NCI-H446 treated with DMSO at 0.1 percent for 48 hours (cell line): ENCODE results near the gene TBCD.

Experiments
- DNase-seq: peaks from one replicate; lab custom pipeline; 2025; lab: John Stamatoyannopoulos, UW

The TBCD gene

DNA sequence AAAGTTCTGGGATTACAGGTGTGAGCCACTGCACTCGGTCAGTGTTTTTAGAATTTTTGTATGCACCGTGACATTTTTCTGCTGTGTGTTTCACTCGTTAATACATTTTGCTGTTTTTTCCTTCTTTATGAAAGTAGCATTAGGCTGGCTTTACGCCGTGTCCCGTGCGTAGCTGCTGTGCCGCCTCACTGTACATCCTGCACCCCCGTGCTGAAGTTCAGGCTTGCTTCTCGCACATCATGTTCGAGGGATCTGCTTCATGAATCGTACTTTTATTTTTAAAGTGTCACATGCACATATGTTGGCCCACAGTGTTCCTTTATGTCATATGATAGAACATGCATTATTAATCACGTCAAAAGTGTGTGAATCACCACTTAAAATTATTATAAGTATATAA lies 172.3 kb downstream of the TBCD start:
- no peak for DNase-seq

DNA sequence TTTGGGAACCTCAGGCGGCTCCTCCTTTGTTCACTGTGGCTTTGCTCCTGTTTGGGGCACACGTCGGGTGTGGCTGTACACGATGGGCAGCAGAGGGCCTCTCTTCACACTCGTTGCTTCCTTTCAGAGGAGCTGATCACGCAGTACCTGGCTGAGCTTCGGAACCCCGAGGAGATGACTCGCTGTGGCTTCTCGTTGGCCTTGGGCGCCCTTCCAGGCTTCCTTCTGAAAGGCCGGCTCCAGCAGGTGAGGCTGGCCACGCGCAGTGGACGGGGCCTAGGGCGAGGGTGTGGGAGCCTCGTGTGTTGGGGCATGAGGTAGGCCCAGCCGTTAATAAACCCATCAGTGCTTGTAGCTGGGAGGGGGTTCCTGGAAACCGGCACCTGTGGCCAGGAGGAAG lies 172.9 kb downstream of the TBCD start:
- DNase-seq = no peak

DNA sequence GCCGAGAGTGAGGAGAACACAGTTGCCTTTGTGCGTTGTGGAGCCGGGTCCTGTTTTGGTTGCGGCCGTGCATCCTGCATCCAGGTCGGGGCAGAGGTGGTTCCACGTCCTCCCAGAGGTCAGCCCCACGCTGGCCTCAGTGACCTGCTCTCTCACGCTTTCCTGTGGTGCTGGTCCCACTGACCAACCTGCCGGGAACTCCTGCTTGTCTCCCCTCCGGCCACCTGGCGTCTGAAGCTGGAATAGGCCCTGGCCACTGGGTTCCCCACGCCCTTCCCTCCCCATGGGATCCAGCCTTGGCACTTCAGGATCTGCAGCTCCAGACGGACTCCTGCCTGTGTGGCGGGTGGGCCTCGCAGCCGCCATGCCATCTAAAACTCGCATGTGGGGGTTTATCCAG lies 173.5 kb downstream of the TBCD start:
- no peak for DNase-seq

DNA sequence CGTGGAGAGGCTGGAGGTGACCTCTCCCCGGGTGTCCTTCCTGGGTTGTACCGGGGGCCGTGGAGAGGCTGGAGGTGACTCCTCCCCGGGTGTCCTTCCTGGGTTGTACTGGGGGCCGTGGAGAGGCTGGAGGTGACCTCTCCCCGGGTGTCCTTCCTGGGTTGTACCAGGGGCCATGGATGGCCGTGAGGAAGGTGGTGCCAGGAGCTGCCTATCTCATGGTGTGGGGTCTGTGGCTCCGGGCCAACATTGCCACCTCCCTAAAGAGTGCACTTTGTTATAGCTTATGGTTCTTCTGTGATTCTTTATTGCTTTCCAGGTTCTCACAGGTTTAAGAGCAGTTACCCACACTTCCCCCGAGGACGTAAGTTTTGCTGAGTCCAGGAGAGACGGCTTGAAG lies 174.2 kb downstream of the TBCD start:
- no peak for DNase-seq

DNA sequence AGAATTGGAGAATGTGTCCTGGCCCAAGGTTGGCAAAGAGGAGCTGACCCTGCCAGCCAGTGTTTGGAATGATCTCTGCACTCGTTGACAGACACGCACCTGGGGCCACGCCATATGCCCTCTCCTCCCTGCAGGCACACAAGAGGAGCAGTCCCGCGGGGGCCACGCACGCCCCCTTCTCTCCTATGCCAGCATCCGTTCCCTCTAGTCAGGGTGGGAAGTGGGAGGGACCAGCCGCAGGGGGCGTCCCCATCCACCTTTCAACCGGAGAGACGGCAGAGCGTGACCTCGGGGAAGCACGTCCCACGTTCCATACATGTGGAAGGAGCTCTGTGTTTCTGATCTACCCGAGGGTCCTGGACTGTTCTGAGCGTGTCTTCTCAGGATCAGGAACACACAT lies 174.9 kb downstream of the TBCD start:
- DNase-seq = no peak

DNA sequence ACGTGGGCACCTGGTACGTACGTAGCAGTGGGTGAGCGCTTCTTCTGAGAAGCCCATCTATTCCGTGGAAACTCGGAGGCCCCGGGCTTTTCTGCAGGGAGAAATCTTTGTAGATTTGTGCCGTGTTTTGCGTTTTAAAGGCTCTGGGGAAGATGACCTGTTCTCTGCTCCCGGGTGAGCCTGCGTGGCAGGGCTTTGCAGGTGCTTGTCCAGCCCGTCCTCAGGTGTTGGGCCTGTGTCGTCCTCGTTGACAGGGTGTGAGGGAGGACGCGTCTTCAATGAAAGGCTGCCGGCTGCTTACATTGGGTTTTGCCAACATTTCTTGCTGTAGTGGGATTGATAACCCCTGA lies 175.4 kb downstream of the TBCD start:
- no peak for DNase-seq

DNA sequence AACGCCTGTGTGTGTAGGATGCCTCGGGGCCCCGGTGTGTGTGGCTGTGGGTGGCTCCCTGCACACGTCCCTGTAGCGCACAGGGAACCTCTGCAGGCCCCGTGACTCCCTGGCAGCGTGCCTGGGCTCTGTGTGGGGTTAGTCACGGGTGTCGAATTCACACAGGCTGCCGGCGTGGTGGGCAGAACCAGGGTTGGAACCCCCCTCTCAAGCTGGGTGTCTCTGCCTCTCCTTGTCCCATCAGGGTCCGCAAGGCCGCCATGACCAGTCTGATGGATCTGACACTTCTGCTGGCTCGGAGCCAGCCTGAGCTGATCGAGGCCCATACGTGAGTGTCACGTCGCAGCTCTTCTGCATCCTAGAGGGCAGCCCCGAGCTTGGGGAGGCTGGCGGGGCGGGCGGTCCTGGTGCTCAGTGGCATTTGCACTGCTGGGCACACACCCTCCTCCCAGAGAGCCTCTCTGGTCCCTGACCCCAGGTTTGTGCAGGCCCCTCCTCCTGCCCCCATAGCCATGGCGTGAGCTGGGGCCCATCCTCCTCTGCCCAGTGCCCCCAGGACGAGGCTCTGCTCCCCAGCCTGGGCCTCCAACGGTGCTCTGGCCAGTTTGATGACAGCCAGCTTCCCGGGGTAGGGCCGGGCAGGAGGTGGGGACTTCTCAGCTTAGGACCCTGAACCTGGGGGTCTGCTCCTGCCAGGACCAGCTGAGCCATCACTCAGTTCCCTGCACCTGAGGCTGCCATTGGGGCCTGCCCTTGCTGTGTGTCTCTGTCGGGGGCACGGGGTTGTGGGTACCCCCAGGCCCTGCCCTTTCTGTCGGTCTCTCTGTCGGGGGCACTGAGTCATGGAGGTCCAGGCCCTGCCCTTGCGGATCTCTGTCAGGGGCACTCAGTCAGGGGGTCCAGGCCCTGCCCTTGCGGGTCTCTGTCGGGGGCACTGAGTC lies 176.1 kb downstream of the TBCD start:
- no peak for DNase-seq

DNA sequence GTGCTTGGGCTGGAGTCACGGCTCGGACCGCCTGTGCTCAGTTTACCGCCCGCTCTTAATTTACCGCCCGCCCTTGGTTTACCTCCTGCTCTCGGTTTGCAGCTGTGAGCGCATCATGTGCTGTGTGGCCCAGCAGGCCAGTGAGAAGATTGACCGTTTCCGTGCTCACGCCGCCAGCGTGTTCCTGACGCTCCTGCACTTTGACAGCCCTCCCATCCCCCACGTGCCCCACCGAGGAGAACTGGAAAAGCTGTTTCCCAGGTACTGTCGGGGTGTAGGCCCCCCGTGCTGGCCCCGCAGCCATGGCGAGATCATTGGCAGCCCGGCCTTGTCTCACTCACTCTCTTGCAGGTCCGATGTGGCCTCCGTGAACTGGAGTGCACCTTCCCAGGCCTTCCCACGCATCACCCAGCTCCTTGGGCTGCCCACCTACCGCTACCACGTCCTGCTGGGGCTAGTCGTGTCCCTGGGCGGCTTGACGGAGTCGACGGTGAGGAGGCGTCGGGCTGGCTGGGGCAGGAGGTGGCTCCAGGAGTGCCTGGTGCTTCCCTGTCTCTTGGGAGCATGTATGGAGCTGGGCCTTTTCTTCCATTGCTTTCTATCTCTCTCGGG lies 177.3 kb downstream of the TBCD start:
- DNase-seq = no peak

DNA sequence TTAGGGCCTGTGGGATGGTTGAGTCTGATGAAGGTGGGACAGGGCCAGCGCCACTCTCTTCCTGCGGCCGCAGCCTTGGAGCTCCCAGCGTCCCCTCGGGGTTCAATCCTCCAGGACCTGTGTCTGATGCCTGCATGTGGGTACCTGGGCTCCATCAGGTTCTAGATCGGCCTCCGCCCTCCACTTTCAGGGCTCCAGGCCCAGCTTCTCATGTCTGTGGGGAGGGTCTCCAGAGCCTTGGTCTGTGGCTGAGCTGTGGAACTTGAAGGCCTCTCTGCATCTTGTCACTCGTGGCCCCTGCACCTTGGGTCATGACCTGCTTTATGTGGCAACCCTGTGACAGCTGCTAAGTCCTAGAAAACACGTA lies 177.8 kb downstream of the TBCD start:
- DNase-seq = no peak

DNA sequence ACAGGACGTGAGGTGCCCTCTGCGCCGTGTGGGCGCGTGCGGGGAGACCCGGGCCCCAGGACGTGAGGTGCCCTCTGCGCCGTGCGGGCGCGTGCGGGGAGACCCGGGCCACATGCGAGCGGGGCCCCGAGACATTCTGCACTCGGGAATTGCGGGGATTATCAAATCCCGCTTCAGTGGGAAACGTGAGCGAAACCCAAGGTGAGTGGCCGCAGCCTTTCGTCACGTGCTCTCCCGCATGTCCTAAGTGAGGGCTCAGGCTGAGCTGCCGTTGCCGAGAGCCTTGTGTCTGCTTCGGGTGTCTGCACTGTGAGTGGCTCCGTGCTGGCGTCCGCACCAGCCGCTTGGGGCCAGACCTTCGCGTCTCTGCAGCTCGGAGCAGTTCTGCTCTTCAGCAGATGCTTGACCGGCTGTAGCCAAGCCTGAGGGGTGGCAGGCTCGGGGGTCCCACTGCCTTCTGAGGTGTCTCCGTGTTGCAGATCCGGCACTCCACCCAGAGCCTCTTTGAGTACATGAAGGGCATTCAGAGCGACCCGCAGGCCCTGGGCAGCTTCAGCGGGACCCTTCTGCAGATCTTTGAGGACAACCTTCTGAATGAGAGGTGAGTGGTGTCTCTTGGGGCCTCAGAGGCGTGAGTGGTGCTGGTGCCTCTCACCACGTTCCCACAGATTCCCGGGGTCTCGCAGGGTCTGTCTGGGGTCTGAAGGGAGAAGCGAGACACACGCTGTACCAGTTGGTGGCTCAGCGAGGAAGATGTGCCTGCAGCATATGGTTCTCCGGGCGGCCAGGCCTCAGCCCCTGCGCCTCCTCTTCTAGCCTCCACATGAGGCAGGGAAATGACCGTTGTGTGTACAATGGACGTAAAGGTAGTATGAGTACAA lies 178.4 kb downstream of the TBCD start:
- DNase-seq = no peak

DNA sequence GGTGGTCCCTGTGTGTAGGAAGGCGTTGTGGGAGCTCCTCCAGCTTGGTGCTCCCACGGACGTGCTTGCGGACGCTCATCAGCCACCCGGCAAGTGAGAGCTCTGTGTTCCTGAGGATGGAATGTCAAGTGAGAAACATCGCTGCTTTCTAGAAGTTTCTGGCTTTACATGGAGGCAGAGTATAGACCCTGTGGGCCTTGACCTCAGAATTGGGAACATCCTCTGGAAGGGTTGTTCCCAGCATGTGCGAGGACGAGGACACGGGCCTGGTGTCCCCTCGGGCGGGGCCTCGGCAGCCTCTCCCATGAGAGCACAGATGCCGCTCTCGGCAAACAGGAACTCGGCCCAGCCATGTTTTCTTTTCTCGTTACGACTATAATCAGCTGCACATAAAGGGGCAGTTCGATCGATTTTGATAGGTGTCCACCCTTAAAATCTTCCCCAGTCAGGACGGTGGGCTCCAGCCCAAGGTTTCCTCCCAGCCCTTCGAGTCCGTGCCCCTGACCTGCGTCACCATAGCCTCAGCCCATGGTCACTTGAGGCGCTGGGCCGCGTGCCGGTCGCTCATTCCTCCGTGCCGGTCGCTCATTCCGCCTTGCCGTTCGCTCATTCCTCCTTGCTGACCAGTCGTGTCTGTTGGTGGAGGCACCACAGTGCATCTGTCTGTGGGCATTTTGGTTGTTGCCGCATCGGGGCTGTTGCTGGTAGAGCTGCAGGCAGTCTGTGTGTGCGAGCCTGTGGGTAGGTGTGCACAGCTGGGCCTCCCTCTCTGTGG lies 179.2 kb downstream of the TBCD start:
- DNase-seq = no peak

DNA sequence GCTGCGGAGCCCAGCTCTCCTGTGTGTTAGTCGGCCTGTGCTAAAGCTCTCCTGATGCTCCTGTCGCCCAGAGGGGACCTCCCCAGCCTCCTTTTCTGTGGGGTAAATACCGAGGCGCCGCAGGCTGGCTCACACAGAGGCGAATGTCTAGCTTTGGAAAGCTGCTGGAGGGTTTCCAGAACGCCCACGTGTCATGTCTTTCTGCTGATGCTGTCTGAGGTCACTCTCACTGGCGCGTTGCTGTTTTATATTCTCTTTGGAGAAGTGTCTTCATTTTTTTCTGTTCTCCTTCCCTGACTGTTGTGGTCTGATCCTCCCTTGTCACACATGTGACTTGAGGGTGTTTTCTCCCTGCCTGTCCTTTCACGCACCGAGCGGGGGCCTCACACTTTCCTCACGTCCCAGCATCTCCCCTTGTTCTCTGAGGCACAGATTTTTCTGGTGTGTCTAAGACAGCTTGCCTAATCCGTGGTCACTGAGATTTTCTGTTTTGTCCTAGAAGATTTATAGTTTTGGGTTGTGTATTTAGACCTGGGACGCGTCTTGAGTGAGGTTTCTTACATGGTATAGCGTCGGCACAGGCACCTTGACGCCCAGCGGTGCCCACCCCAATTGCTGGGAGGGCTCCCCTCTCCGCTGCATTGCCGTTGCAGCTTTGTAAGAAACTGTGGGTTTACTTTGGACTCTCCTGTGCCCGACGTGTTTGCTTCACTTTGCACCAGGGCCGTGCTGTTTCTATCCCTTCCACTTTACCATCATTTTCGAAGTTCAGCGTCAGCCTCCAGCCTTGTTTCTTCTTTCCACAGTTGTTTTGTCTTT lies 180.0 kb downstream of the TBCD start:
- no peak for DNase-seq

DNA sequence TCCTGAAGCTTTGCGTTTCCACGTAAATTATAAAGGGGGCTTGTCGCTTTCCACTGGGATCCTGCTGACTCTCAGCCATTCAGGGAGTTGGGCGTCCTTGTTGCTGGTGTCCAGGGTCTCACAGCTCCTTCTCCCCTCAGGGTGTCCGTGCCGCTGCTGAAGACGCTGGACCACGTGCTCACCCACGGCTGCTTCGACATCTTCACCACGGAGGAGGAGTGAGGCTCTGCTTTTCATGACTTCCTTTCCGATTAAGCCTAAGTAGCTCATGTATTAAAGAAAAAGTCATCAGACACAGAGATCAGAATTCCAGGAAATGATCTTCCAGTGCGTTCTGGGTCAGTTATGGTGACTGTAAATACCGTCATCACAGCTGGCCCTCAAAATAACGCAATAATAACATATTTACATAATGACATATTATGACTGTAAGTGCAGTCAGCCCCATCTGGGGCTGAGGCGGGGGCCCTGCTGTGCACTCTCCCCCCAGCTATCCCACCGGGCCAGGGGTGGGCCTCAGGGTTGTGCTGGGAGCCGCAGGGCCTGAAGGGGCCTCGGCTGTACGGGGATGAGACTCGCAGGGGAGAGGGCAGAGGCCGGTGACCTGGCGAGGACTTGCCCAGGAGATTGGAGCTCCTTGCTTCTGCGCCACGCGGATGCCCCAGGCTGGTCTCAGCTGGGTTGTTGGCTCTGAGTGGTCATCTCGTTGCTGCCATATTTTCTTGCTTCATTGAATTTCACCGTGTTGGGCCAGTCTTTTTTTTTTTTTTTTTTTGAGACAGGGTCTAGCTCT lies 180.8 kb downstream of the TBCD start:
- DNase-seq = no peak

DNA sequence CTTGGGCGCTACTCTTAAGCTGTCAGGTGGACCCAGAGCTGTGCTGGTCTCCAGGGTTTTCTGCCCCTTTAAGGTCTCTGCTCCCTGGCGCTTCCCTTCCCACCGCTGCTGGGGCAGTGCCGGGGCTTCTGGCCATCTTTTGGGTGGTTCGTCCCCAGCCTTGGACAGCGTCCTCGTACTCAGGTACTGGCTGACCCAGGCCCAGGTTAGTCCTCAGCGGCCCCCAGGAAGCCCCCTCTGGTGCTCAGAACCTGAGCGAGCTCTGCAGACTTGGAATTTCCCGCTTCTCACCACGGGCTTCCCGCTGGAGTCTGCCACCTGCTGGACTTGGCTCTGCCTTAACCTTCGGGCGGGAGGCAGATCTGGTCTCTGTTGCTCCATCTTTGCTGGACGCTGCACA lies 182.0 kb downstream of the TBCD start:
- DNase-seq = no peak

DNA sequence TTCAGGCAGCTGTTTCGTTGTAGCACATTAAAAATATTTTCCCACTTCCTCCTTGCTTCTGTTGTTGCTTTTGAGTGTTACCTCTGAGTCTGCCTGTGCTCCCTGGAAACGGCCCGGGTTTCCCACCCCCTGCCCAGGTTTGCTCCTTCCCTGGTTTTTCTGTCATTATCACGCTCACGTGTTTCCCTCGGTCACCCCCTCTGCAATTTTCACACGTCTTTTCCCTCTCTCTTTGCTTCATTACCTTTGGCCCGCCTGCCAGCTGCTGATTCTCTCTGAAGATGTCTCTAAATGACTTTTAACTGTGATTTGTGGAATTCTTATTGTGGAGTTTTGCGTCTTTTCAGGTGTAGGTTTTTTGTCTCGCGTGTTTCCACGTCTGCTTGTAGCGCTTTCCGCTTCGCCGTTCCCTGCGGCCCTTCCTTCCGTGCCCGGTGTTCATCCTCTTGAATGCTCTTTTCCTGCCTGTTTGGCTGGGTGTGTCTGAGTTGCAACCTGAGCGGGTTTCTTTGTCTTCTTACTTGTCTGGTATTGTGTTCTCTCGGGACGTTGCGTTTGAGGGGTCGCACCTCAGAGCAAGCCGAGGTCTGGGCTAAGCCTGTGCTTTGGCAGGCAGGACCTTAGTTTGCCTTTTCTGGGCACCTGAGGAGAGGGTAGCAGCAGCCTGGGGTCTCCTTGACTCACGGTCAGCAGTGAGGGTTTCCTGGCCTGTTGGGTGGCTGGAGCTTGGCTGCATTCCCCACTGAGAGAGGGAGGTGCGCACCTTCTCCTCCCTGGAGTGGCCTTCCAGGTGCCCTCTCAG lies 184.3 kb downstream of the TBCD start:
- no peak for DNase-seq

DNA sequence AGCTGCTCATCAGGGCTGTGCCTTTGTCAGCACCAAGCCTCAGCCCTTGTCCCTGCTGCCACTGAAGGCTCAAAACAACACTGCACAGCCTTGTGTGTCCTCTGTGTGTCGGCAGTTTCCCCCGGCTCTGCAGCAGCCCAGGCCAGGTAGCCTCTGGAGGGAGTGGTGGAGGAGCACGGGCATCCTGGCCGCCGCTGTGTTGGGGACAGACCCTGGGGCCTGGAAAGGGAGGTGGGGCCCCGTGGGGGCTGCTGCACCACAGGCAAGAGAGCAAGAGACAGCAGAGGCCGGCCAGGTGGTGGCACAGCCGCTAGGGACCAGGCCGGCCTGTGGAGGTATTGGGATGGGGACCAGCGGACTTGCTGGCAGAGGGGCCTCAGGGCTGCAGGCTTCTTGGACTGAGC lies 184.9 kb downstream of the TBCD start:
- DNase-seq = no peak

DNA sequence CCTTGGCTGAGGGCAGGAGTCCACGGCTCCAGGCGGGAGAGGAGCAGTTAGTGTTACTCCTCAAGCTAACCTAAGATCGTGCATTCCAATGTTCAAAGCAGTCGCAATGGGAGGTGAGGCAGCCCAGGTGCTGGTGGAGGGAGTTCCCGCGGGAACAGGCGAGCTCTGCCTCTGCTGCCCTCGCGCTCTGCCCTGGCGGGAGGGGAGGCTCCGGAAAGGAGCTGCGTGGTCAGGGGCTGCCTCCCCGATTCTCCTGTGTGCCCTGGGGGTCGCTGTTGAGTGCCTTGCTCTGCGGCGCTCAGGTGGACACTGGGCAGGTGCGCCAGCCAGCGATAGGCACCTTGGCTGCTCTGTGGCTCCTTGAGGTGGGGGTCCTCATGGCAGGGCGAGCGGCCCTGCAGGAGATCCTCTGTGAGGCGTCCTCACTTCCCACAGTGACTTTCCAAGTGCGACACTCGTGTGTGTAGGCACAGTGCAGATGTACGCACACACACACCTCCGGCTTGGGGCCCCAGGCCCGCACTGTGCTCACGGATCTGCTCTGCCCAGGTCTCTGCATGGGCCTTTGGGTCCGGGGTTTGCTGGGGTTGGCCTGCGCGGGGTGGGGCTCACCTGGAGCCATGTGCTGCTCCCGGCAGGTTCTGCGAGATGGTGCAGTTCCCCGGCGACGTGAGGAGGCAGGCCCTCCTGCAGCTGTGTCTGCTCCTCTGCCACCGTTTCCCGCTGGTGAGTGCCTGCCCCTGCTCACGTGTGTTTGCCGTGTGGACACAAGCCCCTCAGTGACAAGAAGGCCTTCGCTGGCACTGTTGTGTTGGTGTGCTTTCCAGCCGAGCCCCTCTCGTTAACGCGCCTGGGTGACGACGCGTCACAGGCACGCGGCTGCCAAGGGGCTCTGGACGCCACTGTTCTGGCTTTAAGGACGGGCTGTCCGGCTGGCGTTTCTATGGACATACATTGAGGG lies 185.8 kb downstream of the TBCD start:
- DNase-seq = no peak

DNA sequence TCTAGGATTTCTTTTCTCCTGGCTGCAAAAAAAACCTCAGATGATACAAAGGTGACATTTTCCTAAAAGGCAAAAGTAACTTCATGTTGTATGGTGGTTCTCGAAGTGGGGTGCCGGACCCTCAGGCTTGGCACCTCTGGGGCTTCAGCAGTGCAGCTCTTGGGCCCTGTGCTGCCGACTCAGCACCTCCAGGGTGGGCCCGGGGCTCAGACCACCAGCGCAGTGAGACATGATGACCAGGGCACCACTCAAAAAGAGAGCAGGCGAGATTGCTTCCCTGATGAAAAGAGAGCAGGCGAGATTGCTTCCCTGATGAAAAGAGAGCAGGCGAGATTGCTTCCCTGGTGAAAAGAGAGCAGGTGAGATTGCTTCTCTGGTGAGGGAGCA lies 186.6 kb downstream of the TBCD start:
- DNase-seq = no peak
